LNCaP clone FGC (cell line): ENCODE results near the gene TBC1D9B.

Source experiments
- DNase-seq: peaks from one replicate; pipeline ENCODE4 v3.0.0-alpha.2; 2011; ENCODE audit warnings: low read depth
- H3K4me3 ChIP-seq: 2 replicates; pipeline ENCODE4 v1.5.1; 2011; ENCODE audit warnings: mild to moderate bottlenecking, low read depth, low read length, control low read depth
- CTCF ChIP-seq: IDR thresholded peaks from 2 replicates; pipeline ENCODE4 v1.5.1; 2012; ENCODE audit warnings: mild to moderate bottlenecking; ENCODE audit not compliant: control insufficient read depth, insufficient read depth; ENCODE audit errors: extremely low read depth

The TBC1D9B gene

GRCh38 chr5:179880066-179880650, 27.5 kb downstream of the TBC1D9B start:
- no peak overlapping the region for H3K4me3 ChIP-seq
- no peak for TF ChIP-seq CTCF
- DNase-seq: no peak

- TF ChIP-seq CTCF: no peak
- no peak overlapping the region for H3K4me3 ChIP-seq
- no peak for DNase-seq
These were observed 28.0 kb downstream of the TBC1D9B start for GRCh38 chr5:179879690-179880010.

GRCh38 chr5:179879003-179879689, 28.6 kb downstream of the TBC1D9B start:
- DNase-seq: no peak
- no peak overlapping the region for H3K4me3 ChIP-seq
- TF ChIP-seq CTCF: no peak

GRCh38 chr5:179878222-179879002, 29.3 kb downstream of the TBC1D9B start:
- no peak for DNase-seq
- H3K4me3 ChIP-seq: no peak overlapping the region
- no peak for TF ChIP-seq CTCF

- TF ChIP-seq CTCF: no peak
- H3K4me3 ChIP-seq: no peak overlapping the region
- DNase-seq: no peak
These were observed 31.1 kb downstream of the TBC1D9B start for GRCh38 chr5:179876610-179876952.

GRCh38 chr5:179875741-179876609, 31.7 kb downstream of the TBC1D9B start:
- no peak for DNase-seq
- TF ChIP-seq CTCF: no peak
- H3K4me3 ChIP-seq: no peak overlapping the region
